WTC11 (cell line): Measurements from ENCODE around the gene VMAC. TPM values are rescaled to one million over a fixed set of nuclear protein-coding genes. Genes with fewer than 3 reads are reported as not detected.

ENCODE experiments used
- ATAC-seq: fragments of 200-7000 bp; cut with Tn5 transposase; 2 replicates; pipeline ENCODE4 v1.10.0; 2021; ENCODE audit warnings: mild to moderate bottlenecking, moderate library complexity
- CTCF ChIA-PET: fragments of 300-600 bp; sonication (Branson Sonifier 250); formaldehyde crosslinking; loops from one replicate; lab custom pipeline; 2021; ENCODE audit warnings: antibody characterized with exemption; lab: Charles Lee
- POLR2A ChIA-PET: fragments of 350-600 bp; sonication (Branson Sonifier 250); formaldehyde crosslinking; loops from one replicate; lab custom pipeline; 2021; ENCODE audit warnings: antibody characterized with exemption; lab: Charles Lee
- DNase-seq: peaks from one replicate; pipeline ENCODE4 v3.0.0; 2021; ENCODE audit warnings: low spot score
- H3K27ac Mint-ChIP-seq: 2 replicates; pipeline ENCODE4 v1.8.0; 2021; ENCODE audit warnings: mixed read lengths
- H3K27me3 Mint-ChIP-seq: 2 replicates; pipeline ENCODE4 v1.8.0; 2021; ENCODE audit warnings: low read depth, mild to moderate bottlenecking, moderate library complexity, mixed read lengths
- H3K36me3 Mint-ChIP-seq: 2 replicates; pipeline ENCODE4 v1.8.0; 2021; ENCODE audit warnings: mixed read lengths
- H3K4me1 Mint-ChIP-seq: 2 replicates; pipeline ENCODE4 v1.8.0; 2022; ENCODE audit warnings: mixed read lengths
- H3K4me3 Mint-ChIP-seq: 2 replicates; pipeline ENCODE4 v1.8.0; 2021; ENCODE audit warnings: mild to moderate bottlenecking, moderate library complexity, mixed read lengths
- H3K9me3 Mint-ChIP-seq: 2 replicates; pipeline ENCODE4 v1.8.0; 2021; ENCODE audit warnings: mixed read lengths
- ATF1 ChIP-seq: sonication (generic); formaldehyde crosslinking; IDR thresholded peaks from 2 replicates; pipeline ENCODE4 v1.8.1; 2023; ENCODE audit warnings: mild to moderate bottlenecking, moderate library complexity, missing genetic modification reagents
- CBFB ChIP-seq: sonication (generic); formaldehyde crosslinking; IDR thresholded peaks from 2 replicates; pipeline ENCODE4 v1.8.1; 2022; ENCODE audit warnings: mild to moderate bottlenecking, low read depth, missing genetic modification reagents
- FOXP1 ChIP-seq: sonication (generic); formaldehyde crosslinking; IDR thresholded peaks from 2 replicates; pipeline ENCODE4 v1.8.0; 2022; ENCODE audit warnings: missing genetic modification reagents, mild to moderate bottlenecking, moderate library complexity, borderline replicate concordance
- MYBL2 ChIP-seq: sonication (generic); formaldehyde crosslinking; IDR thresholded peaks from 2 replicates; pipeline ENCODE4 v1.8.1; 2023; ENCODE audit warnings: mild to moderate bottlenecking, moderate library complexity, missing genetic modification reagents
- RELA ChIP-seq: sonication (generic); formaldehyde crosslinking; IDR thresholded peaks from 2 replicates; pipeline ENCODE4 v1.8.1; 2022; ENCODE audit warnings: missing genetic modification reagents, mild to moderate bottlenecking, borderline replicate concordance
- SMAD4 ChIP-seq: sonication (generic); formaldehyde crosslinking; IDR thresholded peaks from 2 replicates; pipeline ENCODE4 v1.8.0; 2022; ENCODE audit warnings: mild to moderate bottlenecking, missing genetic modification reagents
- TEAD4 ChIP-seq: sonication (generic); formaldehyde crosslinking; IDR thresholded peaks from 2 replicates; pipeline ENCODE4 v1.8.0; 2022; ENCODE audit warnings: mild to moderate bottlenecking, missing genetic modification reagents
- ZNF396 ChIP-seq: fragments of 250-450 bp; sonication (Bioruptor Pico); IDR thresholded peaks from 2 replicates; pipeline ENCODE4 v1.8.0; 2021; ENCODE audit warnings: mild to moderate bottlenecking, moderate library complexity, borderline replicate concordance
- ZNF423 ChIP-seq: fragments of 250-450 bp; sonication (Bioruptor Pico); IDR thresholded peaks from 2 replicates; pipeline ENCODE4 v2.1.2; 2022; ENCODE audit warnings: mild to moderate bottlenecking, moderate library complexity
- ZNF671 ChIP-seq: fragments of 250-450 bp; sonication (Bioruptor Pico); IDR thresholded peaks from 2 replicates; pipeline ENCODE4 v1.8.0; 2021; ENCODE audit warnings: mild to moderate bottlenecking
- total RNA-seq: library from RNA; stranded (reverse); gene quantifications from 3 replicates; pipeline ENCODE4 v1.2.3, GENCODE V29; 2021
- TF ChIP-seq, protein P1 (sequence below): fragments of 250-450 bp; sonication (Bioruptor Pico); IDR thresholded peaks from 2 replicates; pipeline ENCODE4 v1.9.0; 2021; ENCODE audit warnings: mild to moderate bottlenecking
- TF ChIP-seq, protein P2 (sequence below): fragments of 250-450 bp; sonication (Bioruptor Pico); IDR thresholded peaks from 2 replicates; pipeline ENCODE4 v1.8.0; 2021; ENCODE audit warnings: mild to moderate bottlenecking
- TF ChIP-seq, protein P3 (sequence below): fragments of 250-450 bp; sonication (Bioruptor Pico); IDR thresholded peaks from 2 replicates; pipeline ENCODE4 v1.9.0; 2021; ENCODE audit warnings: moderate library complexity, mild to moderate bottlenecking, inconsistent platforms, borderline replicate concordance
- TF ChIP-seq, protein P4 (sequence below): sonication (generic); formaldehyde crosslinking; conservative IDR thresholded peaks from 2 replicates; pipeline ENCODE4 v1.8.1; 2022; ENCODE audit warnings: mild to moderate bottlenecking, missing genetic modification reagents
- TF ChIP-seq, protein P5 (sequence below): sonication (generic); formaldehyde crosslinking; IDR thresholded peaks from 2 replicates; pipeline ENCODE4 v1.8.1; 2023; ENCODE audit warnings: mild to moderate bottlenecking, missing genetic modification reagents, moderate library complexity
- TF ChIP-seq, protein P6 (sequence below): sonication (generic); formaldehyde crosslinking; IDR thresholded peaks from 2 replicates; pipeline ENCODE4 v1.8.1; 2022; ENCODE audit warnings: mild to moderate bottlenecking, moderate library complexity, missing genetic modification reagents
- TF ChIP-seq, protein P7 (sequence below): sonication (generic); formaldehyde crosslinking; IDR thresholded peaks from 2 replicates; pipeline ENCODE4 v1.8.1; 2022; ENCODE audit warnings: low read depth, missing genetic modification reagents, borderline replicate concordance
- TF ChIP-seq, protein P8 (sequence below): sonication (generic); formaldehyde crosslinking; IDR thresholded peaks from 2 replicates; pipeline ENCODE4 v1.8.0; 2023; ENCODE audit warnings: mild to moderate bottlenecking, missing genetic modification reagents

The VMAC gene
- total RNA-seq, 1 experiment from 2014 or later = 2.5 TPM

DNA sequence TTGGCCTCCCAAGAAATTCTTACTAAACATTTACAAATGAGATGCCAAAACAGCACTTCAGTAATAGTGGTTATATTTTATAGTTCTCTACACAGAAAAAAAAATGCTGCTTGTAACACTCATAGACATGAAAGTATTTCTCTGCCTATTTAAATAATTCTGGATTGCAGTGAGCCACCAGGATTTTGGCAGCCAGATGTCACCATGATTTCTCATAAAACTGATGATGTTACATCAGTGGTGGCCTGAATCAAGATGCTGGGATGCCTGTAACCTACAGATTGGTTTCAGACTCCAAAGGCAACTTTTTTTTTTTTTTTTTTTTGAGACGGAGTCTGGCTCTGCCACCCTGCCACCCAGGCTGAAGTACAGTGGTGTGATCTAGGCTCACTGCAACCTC, 6.7 kb downstream of the VMAC start:
- Mint-ChIP-seq H3K27me3 (no peaks in the 10 kb centered on the region), H3K4me3 (no peak overlapping the region), H3K9me3 (no peaks in the 10 kb centered on the region), H3K27ac (no peak overlapping the region), H3K36me3 (peaks cover under 1% of the 10 kb centered on the region; the same call in 1 of the 2 replicates), H3K4me1 (no peaks in the 10 kb centered on the region)
- DNase-seq = no peak
- CTCF ChIA-PET = no interaction called here
- POLR2A ChIA-PET = no interaction called here
- TF ChIP-seq, protein P1, sequence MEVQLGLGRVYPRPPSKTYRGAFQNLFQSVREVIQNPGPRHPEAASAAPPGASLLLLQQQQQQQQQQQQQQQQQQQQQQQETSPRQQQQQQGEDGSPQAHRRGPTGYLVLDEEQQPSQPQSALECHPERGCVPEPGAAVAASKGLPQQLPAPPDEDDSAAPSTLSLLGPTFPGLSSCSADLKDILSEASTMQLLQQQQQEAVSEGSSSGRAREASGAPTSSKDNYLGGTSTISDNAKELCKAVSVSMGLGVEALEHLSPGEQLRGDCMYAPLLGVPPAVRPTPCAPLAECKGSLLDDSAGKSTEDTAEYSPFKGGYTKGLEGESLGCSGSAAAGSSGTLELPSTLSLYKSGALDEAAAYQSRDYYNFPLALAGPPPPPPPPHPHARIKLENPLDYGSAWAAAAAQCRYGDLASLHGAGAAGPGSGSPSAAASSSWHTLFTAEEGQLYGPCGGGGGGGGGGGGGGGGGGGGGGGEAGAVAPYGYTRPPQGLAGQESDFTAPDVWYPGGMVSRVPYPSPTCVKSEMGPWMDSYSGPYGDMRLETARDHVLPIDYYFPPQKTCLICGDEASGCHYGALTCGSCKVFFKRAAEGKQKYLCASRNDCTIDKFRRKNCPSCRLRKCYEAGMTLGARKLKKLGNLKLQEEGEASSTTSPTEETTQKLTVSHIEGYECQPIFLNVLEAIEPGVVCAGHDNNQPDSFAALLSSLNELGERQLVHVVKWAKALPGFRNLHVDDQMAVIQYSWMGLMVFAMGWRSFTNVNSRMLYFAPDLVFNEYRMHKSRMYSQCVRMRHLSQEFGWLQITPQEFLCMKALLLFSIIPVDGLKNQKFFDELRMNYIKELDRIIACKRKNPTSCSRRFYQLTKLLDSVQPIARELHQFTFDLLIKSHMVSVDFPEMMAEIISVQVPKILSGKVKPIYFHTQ = no peak
- TF ChIP-seq, protein P2, sequence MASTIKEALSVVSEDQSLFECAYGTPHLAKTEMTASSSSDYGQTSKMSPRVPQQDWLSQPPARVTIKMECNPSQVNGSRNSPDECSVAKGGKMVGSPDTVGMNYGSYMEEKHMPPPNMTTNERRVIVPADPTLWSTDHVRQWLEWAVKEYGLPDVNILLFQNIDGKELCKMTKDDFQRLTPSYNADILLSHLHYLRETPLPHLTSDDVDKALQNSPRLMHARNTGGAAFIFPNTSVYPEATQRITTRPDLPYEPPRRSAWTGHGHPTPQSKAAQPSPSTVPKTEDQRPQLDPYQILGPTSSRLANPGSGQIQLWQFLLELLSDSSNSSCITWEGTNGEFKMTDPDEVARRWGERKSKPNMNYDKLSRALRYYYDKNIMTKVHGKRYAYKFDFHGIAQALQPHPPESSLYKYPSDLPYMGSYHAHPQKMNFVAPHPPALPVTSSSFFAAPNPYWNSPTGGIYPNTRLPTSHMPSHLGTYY (CRISPR knock-in tag) = no peak
- TF ChIP-seq ZNF671 (CRISPR knock-in tag) (no peak), ZNF423 (CRISPR knock-in tag) (no peak), TEAD4 (no peak), CBFB (CRISPR knock-in tag) (no peak), RELA (CRISPR knock-in tag) (no peak), SMAD4 (no peak), MYBL2 (CRISPR knock-in tag) (no peak), ZNF396 (CRISPR knock-in tag) (no peak), ATF1 (CRISPR knock-in tag) (no peak), FOXP1 (no peak)
- TF ChIP-seq, protein P3, sequence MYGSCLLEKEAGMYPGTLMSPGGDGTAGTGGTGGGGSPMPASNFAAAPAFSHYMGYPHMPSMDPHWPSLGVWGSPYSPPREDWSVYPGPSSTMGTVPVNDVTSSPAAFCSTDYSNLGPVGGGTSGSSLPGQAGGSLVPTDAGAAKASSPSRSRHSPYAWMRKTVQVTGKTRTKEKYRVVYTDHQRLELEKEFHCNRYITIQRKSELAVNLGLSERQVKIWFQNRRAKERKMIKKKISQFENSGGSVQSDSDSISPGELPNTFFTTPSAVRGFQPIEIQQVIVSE (CRISPR knock-in tag) = no peak
- TF ChIP-seq, protein P4, sequence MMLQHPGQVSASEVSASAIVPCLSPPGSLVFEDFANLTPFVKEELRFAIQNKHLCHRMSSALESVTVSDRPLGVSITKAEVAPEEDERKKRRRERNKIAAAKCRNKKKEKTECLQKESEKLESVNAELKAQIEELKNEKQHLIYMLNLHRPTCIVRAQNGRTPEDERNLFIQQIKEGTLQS (CRISPR knock-in tag) = no peak
- TF ChIP-seq, protein P5, sequence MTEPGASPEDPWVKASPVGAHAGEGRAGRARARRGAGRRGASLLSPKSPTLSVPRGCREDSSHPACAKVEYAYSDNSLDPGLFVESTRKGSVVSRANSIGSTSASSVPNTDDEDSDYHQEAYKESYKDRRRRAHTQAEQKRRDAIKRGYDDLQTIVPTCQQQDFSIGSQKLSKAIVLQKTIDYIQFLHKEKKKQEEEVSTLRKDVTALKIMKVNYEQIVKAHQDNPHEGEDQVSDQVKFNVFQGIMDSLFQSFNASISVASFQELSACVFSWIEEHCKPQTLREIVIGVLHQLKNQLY (CRISPR knock-in tag) = no peak
- TF ChIP-seq, protein P6, sequence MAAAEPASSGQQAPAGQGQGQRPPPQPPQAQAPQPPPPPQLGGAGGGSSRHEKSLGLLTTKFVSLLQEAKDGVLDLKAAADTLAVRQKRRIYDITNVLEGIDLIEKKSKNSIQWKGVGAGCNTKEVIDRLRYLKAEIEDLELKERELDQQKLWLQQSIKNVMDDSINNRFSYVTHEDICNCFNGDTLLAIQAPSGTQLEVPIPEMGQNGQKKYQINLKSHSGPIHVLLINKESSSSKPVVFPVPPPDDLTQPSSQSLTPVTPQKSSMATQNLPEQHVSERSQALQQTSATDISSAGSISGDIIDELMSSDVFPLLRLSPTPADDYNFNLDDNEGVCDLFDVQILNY (CRISPR knock-in tag) = no peak
- TF ChIP-seq, protein P7, sequence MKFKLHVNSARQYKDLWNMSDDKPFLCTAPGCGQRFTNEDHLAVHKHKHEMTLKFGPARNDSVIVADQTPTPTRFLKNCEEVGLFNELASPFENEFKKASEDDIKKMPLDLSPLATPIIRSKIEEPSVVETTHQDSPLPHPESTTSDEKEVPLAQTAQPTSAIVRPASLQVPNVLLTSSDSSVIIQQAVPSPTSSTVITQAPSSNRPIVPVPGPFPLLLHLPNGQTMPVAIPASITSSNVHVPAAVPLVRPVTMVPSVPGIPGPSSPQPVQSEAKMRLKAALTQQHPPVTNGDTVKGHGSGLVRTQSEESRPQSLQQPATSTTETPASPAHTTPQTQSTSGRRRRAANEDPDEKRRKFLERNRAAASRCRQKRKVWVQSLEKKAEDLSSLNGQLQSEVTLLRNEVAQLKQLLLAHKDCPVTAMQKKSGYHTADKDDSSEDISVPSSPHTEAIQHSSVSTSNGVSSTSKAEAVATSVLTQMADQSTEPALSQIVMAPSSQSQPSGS = no peak
- TF ChIP-seq, protein P8, sequence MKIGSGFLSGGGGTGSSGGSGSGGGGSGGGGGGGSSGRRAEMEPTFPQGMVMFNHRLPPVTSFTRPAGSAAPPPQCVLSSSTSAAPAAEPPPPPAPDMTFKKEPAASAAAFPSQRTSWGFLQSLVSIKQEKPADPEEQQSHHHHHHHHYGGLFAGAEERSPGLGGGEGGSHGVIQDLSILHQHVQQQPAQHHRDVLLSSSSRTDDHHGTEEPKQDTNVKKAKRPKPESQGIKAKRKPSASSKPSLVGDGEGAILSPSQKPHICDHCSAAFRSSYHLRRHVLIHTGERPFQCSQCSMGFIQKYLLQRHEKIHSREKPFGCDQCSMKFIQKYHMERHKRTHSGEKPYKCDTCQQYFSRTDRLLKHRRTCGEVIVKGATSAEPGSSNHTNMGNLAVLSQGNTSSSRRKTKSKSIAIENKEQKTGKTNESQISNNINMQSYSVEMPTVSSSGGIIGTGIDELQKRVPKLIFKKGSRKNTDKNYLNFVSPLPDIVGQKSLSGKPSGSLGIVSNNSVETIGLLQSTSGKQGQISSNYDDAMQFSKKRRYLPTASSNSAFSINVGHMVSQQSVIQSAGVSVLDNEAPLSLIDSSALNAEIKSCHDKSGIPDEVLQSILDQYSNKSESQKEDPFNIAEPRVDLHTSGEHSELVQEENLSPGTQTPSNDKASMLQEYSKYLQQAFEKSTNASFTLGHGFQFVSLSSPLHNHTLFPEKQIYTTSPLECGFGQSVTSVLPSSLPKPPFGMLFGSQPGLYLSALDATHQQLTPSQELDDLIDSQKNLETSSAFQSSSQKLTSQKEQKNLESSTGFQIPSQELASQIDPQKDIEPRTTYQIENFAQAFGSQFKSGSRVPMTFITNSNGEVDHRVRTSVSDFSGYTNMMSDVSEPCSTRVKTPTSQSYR (CRISPR knock-in tag) = no peak
- no peak for ATAC-seq
